Thyroid gland (tissue), 4 donors: ENCODE data around the gene DUSP19.

Experiments
- POLR2A ChIP-seq, 2 donors: fragments of 450-650 bp; IDR thresholded peaks; one replicate each; pipeline ENCODE4 v1.6.1; 2017; ENCODE audit warnings: antibody characterized with exemption in 2 of 2, mild to moderate bottlenecking in 2 of 2, moderate library complexity in 1 of 2
- TF ChIP-seq, protein P1 (sequence below), 6 experiments: fragments of 200-600 bp in 3 of 6; fragments of 450-650 bp in 3 of 6; sonication (generic) in 3 of 6; IDR thresholded peaks; one replicate each; pipeline ENCODE4 v1.5.1; 2016 to 2019; ENCODE audit warnings: antibody characterized with exemption in 6 of 6, mild to moderate bottlenecking in 2 of 6, inconsistent platforms in 1 of 6, moderate library complexity in 1 of 6

DNA sequence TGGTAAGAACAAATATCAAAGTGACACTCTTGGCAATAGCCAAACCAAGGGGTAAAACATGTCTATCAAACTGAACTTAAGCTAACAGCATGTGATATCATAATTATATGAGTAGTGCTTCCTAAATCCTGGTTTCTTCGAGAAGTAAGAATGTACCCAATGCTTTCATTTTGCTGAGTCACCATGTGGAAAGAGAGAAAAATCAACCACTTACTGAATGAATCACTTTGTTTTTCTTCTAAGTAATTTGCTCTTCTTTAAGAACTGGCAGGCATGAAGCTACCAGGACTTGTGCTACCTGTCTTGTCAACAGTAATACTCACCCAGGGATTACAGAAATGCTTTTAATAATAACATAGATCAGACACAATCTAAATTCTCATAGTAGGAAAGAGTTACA is 19.0 kb upstream of the DUSP19 start:
- TF ChIP-seq, protein P1, sequence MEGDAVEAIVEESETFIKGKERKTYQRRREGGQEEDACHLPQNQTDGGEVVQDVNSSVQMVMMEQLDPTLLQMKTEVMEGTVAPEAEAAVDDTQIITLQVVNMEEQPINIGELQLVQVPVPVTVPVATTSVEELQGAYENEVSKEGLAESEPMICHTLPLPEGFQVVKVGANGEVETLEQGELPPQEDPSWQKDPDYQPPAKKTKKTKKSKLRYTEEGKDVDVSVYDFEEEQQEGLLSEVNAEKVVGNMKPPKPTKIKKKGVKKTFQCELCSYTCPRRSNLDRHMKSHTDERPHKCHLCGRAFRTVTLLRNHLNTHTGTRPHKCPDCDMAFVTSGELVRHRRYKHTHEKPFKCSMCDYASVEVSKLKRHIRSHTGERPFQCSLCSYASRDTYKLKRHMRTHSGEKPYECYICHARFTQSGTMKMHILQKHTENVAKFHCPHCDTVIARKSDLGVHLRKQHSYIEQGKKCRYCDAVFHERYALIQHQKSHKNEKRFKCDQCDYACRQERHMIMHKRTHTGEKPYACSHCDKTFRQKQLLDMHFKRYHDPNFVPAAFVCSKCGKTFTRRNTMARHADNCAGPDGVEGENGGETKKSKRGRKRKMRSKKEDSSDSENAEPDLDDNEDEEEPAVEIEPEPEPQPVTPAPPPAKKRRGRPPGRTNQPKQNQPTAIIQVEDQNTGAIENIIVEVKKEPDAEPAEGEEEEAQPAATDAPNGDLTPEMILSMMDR (IDR thresholded peaks at IDR 0.05) = no peak
- TF ChIP-seq POLR2A (IDR thresholded peaks at IDR 0.05) = no peak
